ENCODE data around the gene THAP3.
"Not testable (repeated sequence)": the region's sequence is repeated elsewhere in the genome, so short reads cannot be mapped to it uniquely, and the experiment has no call there.

THAP3 gene

DNA sequence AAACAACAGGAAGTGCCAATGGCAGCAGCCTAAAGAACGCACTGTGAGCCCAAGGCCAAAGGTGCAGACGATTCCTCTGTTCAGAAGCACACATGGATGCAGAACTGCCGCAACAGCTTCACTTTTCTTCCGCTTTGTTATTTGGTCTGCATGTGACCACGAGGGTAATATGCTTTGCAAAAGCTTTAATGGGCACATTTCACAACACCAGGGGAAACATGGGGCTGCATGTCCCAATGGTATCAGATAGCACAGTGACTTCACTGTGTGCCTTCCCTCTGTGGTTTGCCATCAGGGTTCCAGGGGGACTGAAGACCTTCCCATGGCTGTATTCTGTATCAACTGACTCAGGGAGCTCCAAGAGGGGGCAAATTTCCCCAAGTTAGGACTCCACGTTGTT is 28.3 kb downstream of the THAP3 start:
- TF ChIP-seq CTCF (IDR thresholded peaks at IDR 0.05; ENCODE audit: low read length, missing control alignments) = no peak
- H3K4me3 ChIP-seq (replicated peaks; ENCODE audit: low read depth, low read length) = no peak overlapping the region
- no peak for DNase-seq (ENCODE audit: low read depth)

DNA sequence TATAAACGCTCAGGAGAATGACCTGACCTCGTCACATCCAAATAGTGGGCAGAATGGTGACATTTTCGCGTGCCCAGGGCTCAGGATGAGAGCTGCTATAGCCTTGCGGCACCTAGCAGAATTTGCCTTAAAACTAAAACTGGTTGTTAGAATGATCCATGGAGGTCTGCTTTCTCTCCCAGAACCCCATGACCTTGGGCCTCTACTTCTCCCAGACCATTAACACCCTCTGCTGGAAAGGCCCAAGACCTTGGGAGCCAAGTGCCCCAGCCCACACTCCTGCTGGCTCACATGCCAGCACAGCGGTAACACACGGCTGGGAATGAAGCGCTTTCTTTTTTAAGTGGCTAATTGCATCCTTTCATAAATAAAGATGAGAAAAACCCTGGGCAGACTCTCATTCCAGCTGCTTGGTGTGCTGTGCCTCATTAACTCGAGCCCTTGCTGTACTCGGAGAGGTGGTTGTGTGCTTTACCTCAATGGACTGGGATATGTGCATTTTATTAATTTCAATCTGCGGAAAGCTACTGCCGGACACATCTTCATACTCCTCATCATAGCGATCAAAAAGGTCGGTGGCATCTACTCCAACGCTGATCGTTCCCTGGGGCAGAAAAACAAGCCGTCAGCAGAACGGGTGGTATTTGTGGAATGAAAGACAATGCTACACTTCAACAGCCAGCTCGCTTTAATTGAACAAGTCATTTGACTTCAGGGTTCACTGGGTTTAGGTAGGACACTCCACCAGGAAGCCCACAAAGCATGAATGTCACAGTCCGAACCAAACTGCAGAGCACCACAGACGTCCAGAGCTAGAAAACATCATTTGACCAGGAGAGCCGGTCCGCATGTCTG is 29.0 kb downstream of the THAP3 start:
- no peak for DNase-seq (ENCODE audit: low read depth)
- TF ChIP-seq CTCF (IDR thresholded peaks at IDR 0.05; ENCODE audit: low read length, missing control alignments) = no peak
- H3K4me3 ChIP-seq (replicated peaks; ENCODE audit: low read depth, low read length) = no peak overlapping the region

- H3K4me3 ChIP-seq (replicated peaks; ENCODE audit: low read depth, low read length) = no peak overlapping the region
- no peak for TF ChIP-seq CTCF (IDR thresholded peaks at IDR 0.05; ENCODE audit: low read length, missing control alignments)
- DNase-seq (ENCODE audit: low read depth) = no peak
These were observed 32.5 kb downstream of the THAP3 start for GRCh38 chr1:6657138-6657537.

GRCh38 chr1:6658359-6659060 is 33.8 kb downstream of the THAP3 start:
- no peak for TF ChIP-seq CTCF (IDR thresholded peaks at IDR 0.05; ENCODE audit: low read length, missing control alignments)
- no peak for DNase-seq (ENCODE audit: low read depth)
- no peak overlapping the region for H3K4me3 ChIP-seq (replicated peaks; ENCODE audit: low read depth, low read length)

DNA sequence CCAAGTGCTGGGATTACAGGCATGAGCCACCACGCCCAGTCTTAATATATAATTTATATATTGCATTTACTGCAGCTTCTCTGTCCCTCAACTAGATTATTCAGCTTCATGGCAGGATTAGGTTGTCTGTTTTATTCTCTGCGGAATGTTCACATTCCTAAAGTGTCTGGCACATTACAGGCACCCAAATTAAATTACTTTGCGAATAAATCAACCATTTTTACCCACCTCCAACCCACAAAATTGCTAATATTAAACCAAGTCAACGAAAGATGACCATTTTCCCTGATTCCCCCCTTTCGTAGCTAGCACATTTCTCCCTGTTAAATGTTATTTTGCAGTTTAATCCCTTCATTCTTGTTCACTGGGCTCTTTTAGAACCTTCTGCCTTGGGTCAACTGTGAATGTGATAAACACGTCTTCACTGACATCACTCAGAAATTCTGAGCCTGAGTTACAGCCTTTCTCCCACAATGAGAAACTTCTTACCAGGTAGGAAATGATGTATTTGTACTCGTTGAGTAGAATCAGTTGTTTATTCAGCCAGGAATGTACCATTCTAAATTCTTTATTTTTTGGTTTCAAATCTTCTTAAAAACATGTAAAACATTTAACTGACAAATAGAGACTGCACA is 35.9 kb downstream of the THAP3 start:
- no peak overlapping the region for H3K4me3 ChIP-seq (replicated peaks; ENCODE audit: low read depth, low read length)
- TF ChIP-seq CTCF (IDR thresholded peaks at IDR 0.05; ENCODE audit: low read length, missing control alignments) = no peak
- DNase-seq (ENCODE audit: low read depth) = no peak

DNA sequence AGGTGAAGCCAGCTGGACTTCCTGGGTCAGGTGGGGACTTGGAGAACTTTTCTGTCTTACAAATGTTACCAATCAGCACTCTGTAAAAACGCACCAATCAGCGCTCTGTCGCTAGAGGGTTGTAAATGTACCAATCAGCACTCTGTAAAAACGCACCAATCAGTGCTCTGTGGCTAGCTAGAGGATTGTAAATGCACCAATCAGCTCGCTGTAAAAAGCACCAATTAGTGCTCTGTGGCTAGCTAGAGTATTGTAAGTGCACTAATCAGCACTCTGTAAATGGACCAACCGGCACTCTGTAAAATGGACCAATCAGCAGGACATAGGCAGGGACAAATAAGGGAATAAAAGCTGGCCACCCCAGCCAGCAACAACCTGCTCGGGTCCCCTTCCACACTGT is 37.8 kb downstream of the THAP3 start:
- DNase-seq (ENCODE audit: low read depth); H3K4me3 ChIP-seq (replicated peaks; ENCODE audit: low read depth, low read length): not testable (repeated sequence)

DNA sequence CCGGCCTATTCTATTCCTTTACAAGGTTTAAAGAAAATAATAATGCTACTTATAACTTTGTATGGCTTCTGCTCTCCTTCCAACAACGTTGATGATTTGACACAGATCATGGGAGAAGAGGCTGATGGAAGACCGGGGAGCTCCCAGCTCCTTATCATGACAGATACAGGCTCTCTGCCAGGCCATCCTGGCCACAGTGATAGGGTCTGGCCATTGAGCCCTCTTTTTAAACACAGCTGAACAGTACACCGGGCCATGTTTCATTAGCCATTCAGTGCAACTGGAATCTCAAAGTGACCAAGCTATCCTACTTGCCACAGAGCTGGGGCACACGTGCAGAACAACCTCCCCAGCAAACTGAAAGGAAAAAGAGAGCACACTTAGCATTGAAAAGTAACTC is 42.0 kb downstream of the THAP3 start:
- no peak overlapping the region for H3K4me3 ChIP-seq (replicated peaks; ENCODE audit: low read depth, low read length)
- no peak for TF ChIP-seq CTCF (IDR thresholded peaks at IDR 0.05; ENCODE audit: low read length, missing control alignments)
- DNase-seq (ENCODE audit: low read depth) = no peak

Measured in fibroblast of pulmonary artery (primary cell).